ENCODE data around the gene CCL16.
"Not testable (repeated sequence)": the region's sequence is repeated elsewhere in the genome, so short reads cannot be mapped to it uniquely, and the experiment has no call there.

CCL16 gene

DNA sequence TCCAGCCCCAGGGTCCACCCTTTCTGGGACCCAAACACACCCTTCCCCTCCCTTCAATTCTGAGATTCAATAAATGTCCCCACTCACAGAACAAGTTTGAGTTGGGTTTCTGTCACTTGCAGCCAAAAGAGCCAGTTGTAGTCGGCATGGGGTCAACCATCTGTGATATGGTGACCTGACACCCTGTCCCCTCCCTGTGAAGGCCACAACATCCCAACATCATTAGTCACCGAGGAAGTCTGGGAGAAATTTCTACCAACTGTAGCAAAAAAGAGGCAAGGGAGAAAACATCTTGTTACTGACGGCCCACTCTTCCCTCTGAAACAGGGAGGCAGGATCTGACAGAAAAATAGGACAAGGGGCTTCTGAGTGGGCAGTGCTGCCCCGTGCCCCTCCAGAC, 37.1 kb downstream of the CCL16 start:
- Histone ChIP-seq H3K9me3 (ENCODE audit: control insufficient read depth in 1 of 2, low read length in 2 of 2) (no peaks in the 10 kb centered on the region), H3K4me1 (ENCODE audit: control insufficient read depth in 1 of 2, insufficient read depth in 2 of 2, low read length in 2 of 2) (peaks cover 15 to 17% of the 10 kb centered on the region in 2 donors), H3K4me3 (ENCODE audit: low read depth in 1 of 2, low read length in 2 of 2) (no peak overlapping the region), H3K36me3 (ENCODE audit: control insufficient read depth in 1 of 2, insufficient read depth in 2 of 2, low read length in 2 of 2) (no peaks in the 10 kb centered on the region), H3K27ac (ENCODE audit: low read depth, low read length) (no peak overlapping the region), H3K9ac (ENCODE audit: low read depth in 1 of 2, low read length in 2 of 2) (no peak overlapping the region), H3K27me3 (ENCODE audit: control insufficient read depth in 1 of 2, insufficient read depth in 2 of 2, low read length in 2 of 2) (no peaks in the 10 kb centered on the region)

DNA sequence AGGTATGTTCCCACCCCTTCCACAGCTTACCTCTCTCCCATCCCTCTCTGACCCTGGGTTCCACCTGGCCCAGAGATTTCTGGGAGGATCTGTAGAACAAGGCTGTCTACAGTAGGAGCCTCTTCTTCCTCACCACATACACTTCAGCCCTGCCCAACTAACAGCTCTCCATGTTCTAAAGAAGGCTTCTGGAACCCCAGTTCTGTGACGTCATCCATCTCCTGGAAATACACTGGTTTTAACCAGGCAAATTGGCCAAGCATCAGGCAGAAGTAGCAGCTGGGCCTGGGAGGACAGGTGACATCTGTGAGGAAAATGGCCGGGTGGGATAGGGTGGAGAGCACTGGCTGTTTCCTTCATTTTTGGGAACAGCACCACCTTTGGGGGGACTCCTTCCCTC, 37.8 kb downstream of the CCL16 start, which contains the start of gene LYZL6:
TSS of gene LYZL6 (minus strand) at position 177 of the 400 bp plus-strand sequence. CDS start 4,357 bp downstream, outside the sequence.
- H3K27me3 ChIP-seq (ENCODE audit: control insufficient read depth in 1 of 2, insufficient read depth in 2 of 2, low read length in 2 of 2) = no peaks in the 10 kb centered on the region
- H3K36me3 ChIP-seq (ENCODE audit: control insufficient read depth in 1 of 2, insufficient read depth in 2 of 2, low read length in 2 of 2) = no peaks in the 10 kb centered on the region
- no peaks in the 10 kb centered on the region for H3K9me3 ChIP-seq (ENCODE audit: control insufficient read depth in 1 of 2, low read length in 2 of 2)
- H3K4me1 ChIP-seq (ENCODE audit: control insufficient read depth in 1 of 2, insufficient read depth in 2 of 2, low read length in 2 of 2) = peaks cover 15 to 17% of the 10 kb centered on the region in 2 donors
- peak within 1 kb of the TSS in 1 of 2 donors; percentile 3 for H3K4me3 ChIP-seq (ENCODE audit: low read depth in 1 of 2, low read length in 2 of 2)
- H3K27ac ChIP-seq (ENCODE audit: low read depth, low read length) = no peak within 1 kb of the TSS
- no peak within 1 kb of the TSS for H3K9ac ChIP-seq (ENCODE audit: low read depth in 1 of 2, low read length in 2 of 2)

DNA sequence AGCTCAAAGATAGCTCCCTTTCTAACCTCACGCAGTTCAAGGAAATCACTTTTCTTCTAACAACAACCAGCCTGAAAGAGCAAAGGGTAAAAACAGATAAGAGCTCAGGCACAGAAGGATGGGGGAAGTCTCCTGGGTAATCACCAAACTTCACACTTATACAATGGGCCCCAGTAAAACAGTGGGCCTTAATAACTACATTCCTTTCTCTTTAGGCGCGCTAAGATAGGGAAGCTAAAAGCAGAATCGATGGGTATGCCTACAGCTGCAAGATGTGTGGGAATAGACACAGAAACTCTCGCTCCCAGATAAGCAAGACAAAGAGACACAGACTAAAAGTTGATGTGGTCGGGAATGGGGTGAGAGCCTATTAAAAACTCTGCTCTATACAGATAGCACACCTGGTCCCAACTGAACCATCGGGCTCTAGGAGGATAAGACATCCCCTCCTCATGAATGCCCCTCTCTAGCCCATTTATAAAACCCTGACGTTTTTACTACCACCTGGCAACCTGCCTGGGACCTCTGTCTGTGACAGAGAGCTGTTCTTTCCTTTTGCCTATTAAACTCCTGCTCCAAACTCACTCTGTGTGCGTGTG, 38.6 kb downstream of the CCL16 start:
- H3K9ac ChIP-seq (ENCODE audit: low read depth in 1 of 2, low read length in 2 of 2) = no peak overlapping the region
- H3K27ac ChIP-seq (ENCODE audit: low read depth, low read length) = no peak overlapping the region
- H3K4me3 ChIP-seq (ENCODE audit: low read depth in 1 of 2, low read length in 2 of 2) = peak overlapping the region in 1 of 2 donors; percentile 3
- H3K27me3 ChIP-seq (ENCODE audit: control insufficient read depth in 1 of 2, insufficient read depth in 2 of 2, low read length in 2 of 2) = no peaks in the 10 kb centered on the region
- no peaks in the 10 kb centered on the region for H3K36me3 ChIP-seq (ENCODE audit: control insufficient read depth in 1 of 2, insufficient read depth in 2 of 2, low read length in 2 of 2)
- H3K9me3 ChIP-seq (ENCODE audit: control insufficient read depth in 1 of 2, low read length in 2 of 2) = no peaks in the 10 kb centered on the region
- H3K4me1 ChIP-seq (ENCODE audit: control insufficient read depth in 1 of 2, insufficient read depth in 2 of 2, low read length in 2 of 2) = peaks cover 15 to 17% of the 10 kb centered on the region in 2 donors

DNA sequence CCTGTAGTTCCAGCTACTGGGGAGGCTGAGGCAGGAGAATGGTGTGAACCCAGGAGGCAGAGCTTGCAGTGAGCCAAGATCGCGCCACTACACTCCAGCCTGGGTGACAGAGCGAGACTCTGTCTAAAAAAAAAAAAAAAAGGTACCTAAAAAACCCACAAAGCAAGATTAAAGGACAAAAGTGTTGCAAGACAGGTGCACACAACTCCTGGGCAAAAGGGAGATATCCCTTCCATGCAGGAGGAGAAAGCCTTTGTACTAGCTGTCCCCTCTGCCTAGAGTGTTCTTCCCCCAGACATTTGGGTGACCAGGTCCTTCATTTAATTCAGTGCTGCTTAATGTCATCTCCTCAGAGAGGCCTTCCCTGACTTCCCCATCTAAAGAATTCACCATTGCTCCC, 42.8 kb downstream of the CCL16 start:
- H3K36me3 ChIP-seq (ENCODE audit: control insufficient read depth in 1 of 2, insufficient read depth in 2 of 2, low read length in 2 of 2); H3K4me3 ChIP-seq (ENCODE audit: low read depth in 1 of 2, low read length in 2 of 2); H3K9me3 ChIP-seq (ENCODE audit: control insufficient read depth in 1 of 2, low read length in 2 of 2); H3K27me3 ChIP-seq (ENCODE audit: control insufficient read depth in 1 of 2, insufficient read depth in 2 of 2, low read length in 2 of 2); H3K27ac ChIP-seq (ENCODE audit: low read depth, low read length); H3K9ac ChIP-seq (ENCODE audit: low read depth in 1 of 2, low read length in 2 of 2): not testable (repeated sequence)
- peaks cover 12 to 16% of the 10 kb centered on the region in 2 donors for H3K4me1 ChIP-seq (ENCODE audit: control insufficient read depth in 1 of 2, insufficient read depth in 2 of 2, low read length in 2 of 2)

DNA sequence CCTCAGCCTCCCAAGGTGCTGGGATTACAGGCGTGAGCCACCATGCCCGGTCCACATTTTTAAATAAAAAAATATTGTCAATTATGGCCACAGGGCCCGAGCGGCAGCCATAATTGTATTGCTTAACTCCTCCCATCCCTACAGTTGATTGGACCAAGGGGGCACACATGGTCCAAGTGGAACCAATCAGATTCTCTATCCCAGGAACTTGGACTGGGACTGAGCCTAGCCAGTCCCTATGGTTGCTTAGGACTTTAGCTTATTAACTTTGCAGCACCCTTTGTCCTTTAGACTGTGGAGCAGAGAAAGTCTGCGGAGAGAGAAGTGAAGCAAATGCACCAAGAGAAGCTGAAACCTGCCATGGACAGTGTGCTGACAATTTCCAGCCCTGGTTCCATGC, 45.2 kb downstream of the CCL16 start:
- Histone ChIP-seq H3K27ac (ENCODE audit: low read depth, low read length) (no peak overlapping the region), H3K9me3 (ENCODE audit: control insufficient read depth in 1 of 2, low read length in 2 of 2) (no peaks in the 10 kb centered on the region), H3K9ac (ENCODE audit: low read depth in 1 of 2, low read length in 2 of 2) (no peak overlapping the region)

DNA sequence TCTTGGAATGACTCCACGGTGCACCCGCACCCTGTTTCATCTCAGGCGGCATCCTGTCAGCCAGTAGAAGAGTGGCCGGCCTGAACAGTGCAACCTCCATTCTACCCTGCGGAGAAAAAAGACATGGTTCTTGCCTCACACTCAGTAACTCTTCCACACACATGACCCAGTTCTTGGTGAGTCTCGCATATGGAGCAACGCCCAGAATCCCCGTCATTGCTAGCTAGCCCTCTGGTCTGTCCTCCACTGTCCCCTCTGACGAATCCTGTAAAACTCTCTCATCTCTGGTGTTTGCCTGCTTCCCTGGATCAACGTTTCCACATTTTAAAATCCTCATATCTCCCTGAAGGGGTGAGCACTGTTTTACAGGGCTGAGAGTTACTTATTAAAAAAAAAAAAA, 46.5 kb downstream of the CCL16 start:
- no peaks in the 10 kb centered on the region for H3K27me3 ChIP-seq (ENCODE audit: control insufficient read depth in 1 of 2, insufficient read depth in 2 of 2, low read length in 2 of 2)
- H3K27ac ChIP-seq (ENCODE audit: low read depth, low read length) = no peak overlapping the region
- peaks cover 6 to 7% of the 10 kb centered on the region in 2 donors for H3K4me1 ChIP-seq (ENCODE audit: control insufficient read depth in 1 of 2, insufficient read depth in 2 of 2, low read length in 2 of 2)
- H3K4me3 ChIP-seq (ENCODE audit: low read depth in 1 of 2, low read length in 2 of 2) = no peak overlapping the region
- H3K9me3 ChIP-seq (ENCODE audit: control insufficient read depth in 1 of 2, low read length in 2 of 2) = no peaks in the 10 kb centered on the region
- H3K9ac ChIP-seq (ENCODE audit: low read depth in 1 of 2, low read length in 2 of 2) = no peak overlapping the region
- H3K36me3 ChIP-seq (ENCODE audit: control insufficient read depth in 1 of 2, insufficient read depth in 2 of 2, low read length in 2 of 2) = no peaks in the 10 kb centered on the region

More for the DNA sequence above, 45.2 kb downstream of the CCL16 start:
- no peaks in the 10 kb centered on the region for H3K36me3 ChIP-seq (ENCODE audit: control insufficient read depth in 1 of 2, insufficient read depth in 2 of 2, low read length in 2 of 2)
- H3K4me1 ChIP-seq (ENCODE audit: control insufficient read depth in 1 of 2, insufficient read depth in 2 of 2, low read length in 2 of 2) = no peaks in the 10 kb centered on the region
- no peak overlapping the region for H3K4me3 ChIP-seq (ENCODE audit: low read depth in 1 of 2, low read length in 2 of 2)
- no peaks in the 10 kb centered on the region for H3K27me3 ChIP-seq (ENCODE audit: control insufficient read depth in 1 of 2, insufficient read depth in 2 of 2, low read length in 2 of 2)

DNA sequence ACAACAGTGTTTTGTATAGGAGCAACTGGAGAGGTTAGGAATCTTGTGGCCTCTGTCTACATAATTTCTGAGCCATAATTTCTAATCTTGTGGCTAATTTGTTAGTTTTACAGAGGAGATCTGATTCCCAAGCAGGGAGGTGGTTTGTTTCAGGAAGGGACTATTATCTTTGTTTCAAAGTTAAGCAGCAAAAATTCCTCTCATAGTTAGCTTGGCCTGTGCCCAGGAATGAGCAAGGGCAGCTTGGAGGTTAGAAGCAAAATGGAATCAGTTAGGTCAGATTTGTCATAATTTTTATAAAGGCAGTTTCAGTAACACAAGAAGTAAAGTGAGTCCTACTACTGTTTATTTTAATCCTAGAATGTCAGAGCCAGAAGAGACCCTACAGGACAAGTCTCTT, 48.7 kb downstream of the CCL16 start:
- H3K9me3 ChIP-seq (ENCODE audit: control insufficient read depth in 1 of 2, low read length in 2 of 2) = no peaks in the 10 kb centered on the region
- H3K27ac ChIP-seq (ENCODE audit: low read depth, low read length) = no peak overlapping the region
- H3K4me1 ChIP-seq (ENCODE audit: control insufficient read depth in 1 of 2, insufficient read depth in 2 of 2, low read length in 2 of 2) = peaks cover 7% of the 10 kb centered on the region in 2 donors
- H3K36me3 ChIP-seq (ENCODE audit: control insufficient read depth in 1 of 2, insufficient read depth in 2 of 2, low read length in 2 of 2) = no peaks in the 10 kb centered on the region
- no peak overlapping the region for H3K4me3 ChIP-seq (ENCODE audit: low read depth in 1 of 2, low read length in 2 of 2)
- no peaks in the 10 kb centered on the region for H3K27me3 ChIP-seq (ENCODE audit: control insufficient read depth in 1 of 2, insufficient read depth in 2 of 2, low read length in 2 of 2)
- H3K9ac ChIP-seq (ENCODE audit: low read depth in 1 of 2, low read length in 2 of 2) = no peak overlapping the region

DNA sequence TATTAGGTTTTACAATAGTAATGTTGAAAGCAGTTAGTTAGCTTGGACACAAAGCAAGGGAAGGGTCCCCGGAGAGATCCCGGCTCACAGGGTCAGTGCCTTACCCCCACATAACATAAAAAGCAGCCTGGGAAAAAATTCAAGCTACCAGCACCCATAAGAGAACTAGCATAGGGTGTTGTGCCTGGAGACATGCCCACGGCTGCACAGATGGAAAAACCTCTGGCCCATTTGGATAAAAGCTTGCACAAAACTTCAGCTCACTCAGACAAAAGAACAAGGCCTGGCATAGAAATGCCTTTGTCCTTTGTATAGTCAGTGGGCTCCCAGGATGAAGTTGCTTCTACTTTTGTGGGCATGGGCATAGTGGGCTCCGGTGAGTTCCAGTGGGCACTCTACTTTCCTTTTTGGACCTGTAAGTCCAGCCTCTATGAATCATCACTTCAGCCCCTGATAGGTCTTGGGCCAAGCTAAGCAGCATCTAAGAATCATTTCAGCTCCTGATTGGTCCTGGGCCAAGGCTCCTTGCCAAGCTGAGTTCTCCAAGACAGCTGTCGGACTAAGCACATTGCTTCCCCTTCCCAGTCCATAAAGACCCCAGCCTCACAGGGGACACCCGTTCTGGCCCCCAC, 49.4 kb downstream of the CCL16 start:
- H3K36me3 ChIP-seq (ENCODE audit: control insufficient read depth in 1 of 2, insufficient read depth in 2 of 2, low read length in 2 of 2) = no peaks in the 10 kb centered on the region
- H3K9me3 ChIP-seq (ENCODE audit: control insufficient read depth in 1 of 2, low read length in 2 of 2) = no peaks in the 10 kb centered on the region
- no peaks in the 10 kb centered on the region for H3K27me3 ChIP-seq (ENCODE audit: control insufficient read depth in 1 of 2, insufficient read depth in 2 of 2, low read length in 2 of 2)
- no peak overlapping the region for H3K9ac ChIP-seq (ENCODE audit: low read depth in 1 of 2, low read length in 2 of 2)
- H3K4me1 ChIP-seq (ENCODE audit: control insufficient read depth in 1 of 2, insufficient read depth in 2 of 2, low read length in 2 of 2) = peaks cover 7% of the 10 kb centered on the region in 2 donors
- H3K27ac ChIP-seq (ENCODE audit: low read depth, low read length) = no peak overlapping the region
- no peak overlapping the region for H3K4me3 ChIP-seq (ENCODE audit: low read depth in 1 of 2, low read length in 2 of 2)

DNA sequence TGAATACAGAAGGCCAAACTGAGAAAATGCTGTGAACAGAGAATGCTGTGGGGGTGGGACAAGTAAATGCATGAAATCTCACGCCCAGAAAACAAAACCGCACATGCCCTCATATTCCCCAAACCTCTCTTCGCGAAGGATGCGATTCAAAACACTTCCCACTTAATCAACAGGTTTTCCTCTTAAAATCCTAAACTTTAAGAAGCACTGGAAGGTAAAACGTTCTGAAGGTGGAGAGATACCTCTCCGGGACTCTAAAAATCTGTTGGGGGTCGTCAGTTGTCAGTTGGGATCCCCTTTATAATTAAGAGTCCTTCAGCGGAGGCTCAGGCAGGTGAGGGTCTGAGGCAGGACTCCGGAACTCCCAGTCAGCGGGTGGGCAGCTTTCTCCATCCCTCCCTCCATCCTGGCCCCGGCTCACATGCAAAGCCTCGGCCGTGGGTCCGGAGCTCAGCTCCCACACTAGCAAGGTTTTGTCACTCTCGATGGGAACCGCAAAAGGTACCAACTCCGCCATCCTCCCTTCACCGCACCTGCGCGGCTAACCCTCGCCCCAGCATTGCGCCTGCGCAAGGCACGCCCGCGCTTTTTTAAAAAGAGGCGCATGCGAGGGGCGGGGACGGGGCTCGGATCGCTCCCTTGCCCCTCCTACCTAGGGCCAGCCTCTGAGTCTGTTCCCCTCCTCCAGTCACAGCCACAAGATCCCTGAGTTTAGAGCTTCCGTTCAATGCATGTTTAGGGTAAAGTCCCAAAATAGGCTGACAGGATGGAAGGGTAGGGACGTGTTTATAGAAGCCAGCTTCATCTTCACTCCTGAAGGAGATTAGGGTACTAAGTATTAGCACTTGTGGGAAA, 50.9 kb downstream of the CCL16 start, which contains the start of gene RDM1:
TSS of gene RDM1 (minus strand) at position 563 of the 855 bp plus-strand sequence. CDS start at position 517, 46 bp downstream.
- no peaks in the 10 kb centered on the region for H3K27me3 ChIP-seq (ENCODE audit: control insufficient read depth in 1 of 2, insufficient read depth in 2 of 2, low read length in 2 of 2)
- no peaks in the 10 kb centered on the region for H3K9me3 ChIP-seq (ENCODE audit: control insufficient read depth in 1 of 2, low read length in 2 of 2)
- H3K4me3 ChIP-seq (ENCODE audit: low read depth in 1 of 2, low read length in 2 of 2) = peak within 1 kb of the TSS; percentile 73 to 81
- no peak within 1 kb of the TSS for H3K27ac ChIP-seq (ENCODE audit: low read depth, low read length)
- H3K36me3 ChIP-seq (ENCODE audit: control insufficient read depth in 1 of 2, insufficient read depth in 2 of 2, low read length in 2 of 2) = no peaks in the 10 kb centered on the region
- H3K4me1 ChIP-seq (ENCODE audit: control insufficient read depth in 1 of 2, insufficient read depth in 2 of 2, low read length in 2 of 2) = peaks cover 7% of the 10 kb centered on the region in 2 donors
- peak within 1 kb of the TSS; percentile 13 to 40 for H3K9ac ChIP-seq (ENCODE audit: low read depth in 1 of 2, low read length in 2 of 2)

DNA sequence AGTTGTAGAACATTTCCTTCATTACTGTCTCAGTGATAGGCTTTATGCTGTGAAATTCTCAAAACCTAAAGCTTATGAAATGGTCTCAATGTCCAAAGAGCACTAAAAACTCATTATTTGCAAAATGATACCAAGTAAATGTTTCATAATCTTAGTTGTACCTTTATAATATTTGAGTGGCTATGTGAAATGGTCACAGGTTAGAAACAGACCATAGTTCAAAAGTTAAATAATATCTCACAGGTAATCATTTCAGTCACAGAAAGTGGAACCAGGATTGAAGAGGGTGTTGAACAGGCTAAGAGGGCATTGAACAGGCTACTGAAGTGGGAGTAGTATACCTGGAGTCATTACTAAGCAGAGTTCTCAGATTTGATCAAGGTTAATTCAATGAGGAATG, 53.6 kb downstream of the CCL16 start:
- no peak overlapping the region for H3K9ac ChIP-seq (ENCODE audit: low read depth in 1 of 2, low read length in 2 of 2)
- H3K27ac ChIP-seq (ENCODE audit: low read depth, low read length) = no peak overlapping the region
- H3K27me3 ChIP-seq (ENCODE audit: control insufficient read depth in 1 of 2, insufficient read depth in 2 of 2, low read length in 2 of 2) = no peaks in the 10 kb centered on the region
- no peaks in the 10 kb centered on the region for H3K9me3 ChIP-seq (ENCODE audit: control insufficient read depth in 1 of 2, low read length in 2 of 2)
- H3K4me1 ChIP-seq (ENCODE audit: control insufficient read depth in 1 of 2, insufficient read depth in 2 of 2, low read length in 2 of 2) = peaks cover 7% of the 10 kb centered on the region in 2 donors
- H3K4me3 ChIP-seq (ENCODE audit: low read depth in 1 of 2, low read length in 2 of 2) = no peak overlapping the region
- H3K36me3 ChIP-seq (ENCODE audit: control insufficient read depth in 1 of 2, insufficient read depth in 2 of 2, low read length in 2 of 2) = no peaks in the 10 kb centered on the region

Data from duodenal mucosa (tissue), 2 donors.